ENCODE results near the gene KRTAP12-1.

KRTAP12-1 gene

DNA sequence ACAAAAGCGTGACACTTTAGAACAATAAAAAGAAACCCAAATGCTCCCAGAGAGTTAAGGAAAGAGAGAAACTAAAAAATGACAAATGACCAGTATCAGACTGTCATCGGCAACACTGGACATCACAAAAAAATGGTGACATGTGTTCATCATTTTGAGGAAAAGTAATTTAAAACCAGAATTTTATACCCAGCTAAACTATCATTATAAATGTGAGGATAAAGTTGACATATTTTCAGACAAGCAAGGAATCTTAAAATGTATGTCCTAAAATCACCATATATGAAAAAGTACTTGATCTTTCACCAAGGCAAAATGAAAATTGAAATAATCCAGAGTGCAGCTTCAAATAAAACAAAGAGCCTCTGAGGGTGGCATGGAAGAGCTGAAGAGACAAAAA lies 37.1 kb downstream of the KRTAP12-1 start:
- TF ChIP-seq, protein P1, sequence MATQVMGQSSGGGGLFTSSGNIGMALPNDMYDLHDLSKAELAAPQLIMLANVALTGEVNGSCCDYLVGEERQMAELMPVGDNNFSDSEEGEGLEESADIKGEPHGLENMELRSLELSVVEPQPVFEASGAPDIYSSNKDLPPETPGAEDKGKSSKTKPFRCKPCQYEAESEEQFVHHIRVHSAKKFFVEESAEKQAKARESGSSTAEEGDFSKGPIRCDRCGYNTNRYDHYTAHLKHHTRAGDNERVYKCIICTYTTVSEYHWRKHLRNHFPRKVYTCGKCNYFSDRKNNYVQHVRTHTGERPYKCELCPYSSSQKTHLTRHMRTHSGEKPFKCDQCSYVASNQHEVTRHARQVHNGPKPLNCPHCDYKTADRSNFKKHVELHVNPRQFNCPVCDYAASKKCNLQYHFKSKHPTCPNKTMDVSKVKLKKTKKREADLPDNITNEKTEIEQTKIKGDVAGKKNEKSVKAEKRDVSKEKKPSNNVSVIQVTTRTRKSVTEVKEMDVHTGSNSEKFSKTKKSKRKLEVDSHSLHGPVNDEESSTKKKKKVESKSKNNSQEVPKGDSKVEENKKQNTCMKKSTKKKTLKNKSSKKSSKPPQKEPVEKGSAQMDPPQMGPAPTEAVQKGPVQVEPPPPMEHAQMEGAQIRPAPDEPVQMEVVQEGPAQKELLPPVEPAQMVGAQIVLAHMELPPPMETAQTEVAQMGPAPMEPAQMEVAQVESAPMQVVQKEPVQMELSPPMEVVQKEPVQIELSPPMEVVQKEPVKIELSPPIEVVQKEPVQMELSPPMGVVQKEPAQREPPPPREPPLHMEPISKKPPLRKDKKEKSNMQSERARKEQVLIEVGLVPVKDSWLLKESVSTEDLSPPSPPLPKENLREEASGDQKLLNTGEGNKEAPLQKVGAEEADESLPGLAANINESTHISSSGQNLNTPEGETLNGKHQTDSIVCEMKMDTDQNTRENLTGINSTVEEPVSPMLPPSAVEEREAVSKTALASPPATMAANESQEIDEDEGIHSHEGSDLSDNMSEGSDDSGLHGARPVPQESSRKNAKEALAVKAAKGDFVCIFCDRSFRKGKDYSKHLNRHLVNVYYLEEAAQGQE (IDR thresholded peaks at IDR 0.05; ENCODE audit: insufficient read depth in 1 of 2, low read depth in 2 of 2, low read length in 2 of 2), result no peak
- TF ChIP-seq SIN3A (IDR thresholded peaks at IDR 0.05; ENCODE audit: borderline replicate concordance, insufficient read depth, low read length) (no peak), FOXP2 (optimal IDR thresholded peaks at IDR 0.05; ENCODE audit: borderline replicate concordance, extremely low read depth, extremely low read length, insufficient read depth) (no peak), TAF1 (IDR thresholded peaks at IDR 0.05; ENCODE audit: borderline replicate concordance, insufficient read depth, low read length) (no peak), POLR2AphosphoS5 (IDR thresholded peaks at IDR 0.05; ENCODE audit: low read depth, low read length) (no peak)

DNA sequence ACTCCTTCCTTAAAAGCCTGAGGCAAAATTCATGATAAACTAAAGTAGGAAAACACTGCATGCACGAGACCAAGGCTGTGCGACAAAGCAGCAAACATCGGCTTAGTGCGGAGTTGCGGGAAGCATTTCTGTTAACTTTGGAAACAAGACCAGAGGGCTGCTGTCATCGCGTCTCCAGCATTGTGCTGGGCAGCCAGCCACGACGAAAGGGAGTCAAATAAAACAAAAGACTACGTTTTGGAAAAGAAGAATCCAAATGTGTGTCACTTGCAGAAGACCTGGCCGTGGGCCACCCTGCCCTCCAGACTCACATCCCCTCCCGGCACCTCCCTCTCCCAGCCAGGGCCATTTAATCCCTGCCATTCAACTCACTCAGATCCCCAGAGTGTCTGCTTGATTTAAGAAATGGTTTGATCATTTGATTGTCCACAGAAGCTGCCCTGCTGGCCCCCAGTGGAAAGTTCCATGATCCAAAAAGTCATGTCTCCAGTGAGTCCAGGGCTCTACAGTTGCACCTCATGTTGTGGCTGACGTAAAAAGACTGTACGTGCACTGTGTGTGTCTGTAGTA lies 38.1 kb downstream of the KRTAP12-1 start:
- TF ChIP-seq SIN3A (IDR thresholded peaks at IDR 0.05; ENCODE audit: borderline replicate concordance, insufficient read depth, low read length), result no peak
- no peak for TF ChIP-seq FOXP2 (optimal IDR thresholded peaks at IDR 0.05; ENCODE audit: borderline replicate concordance, extremely low read depth, extremely low read length, insufficient read depth)
- no peak for TF ChIP-seq TAF1 (IDR thresholded peaks at IDR 0.05; ENCODE audit: borderline replicate concordance, insufficient read depth, low read length)
- no peak for TF ChIP-seq POLR2AphosphoS5 (IDR thresholded peaks at IDR 0.05; ENCODE audit: low read depth, low read length)
- TF ChIP-seq, protein P1 (IDR thresholded peaks at IDR 0.05; ENCODE audit: insufficient read depth in 1 of 2, low read depth in 2 of 2, low read length in 2 of 2), result no peak

DNA sequence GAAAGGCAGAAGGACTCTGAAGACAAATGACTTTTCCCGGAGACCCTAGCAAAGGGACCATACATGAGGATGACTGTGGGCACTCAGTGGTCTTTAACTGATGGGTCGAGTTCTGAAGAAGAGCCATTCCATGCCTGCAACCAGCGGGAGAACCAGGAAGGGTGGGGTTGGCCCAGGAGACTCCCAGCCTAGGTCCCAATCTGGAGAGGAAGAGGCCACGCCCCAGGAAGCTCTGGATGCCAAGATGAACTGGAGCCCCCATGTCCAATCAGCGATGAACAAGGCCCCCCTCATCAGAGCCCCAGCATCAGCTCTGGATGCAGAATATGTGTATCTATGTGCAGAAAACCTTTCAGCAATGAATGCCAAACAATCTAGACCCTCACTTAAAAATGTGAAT lies 41.2 kb downstream of the KRTAP12-1 start:
- TF ChIP-seq, protein P1 (IDR thresholded peaks at IDR 0.05; ENCODE audit: insufficient read depth in 1 of 2, low read depth in 2 of 2, low read length in 2 of 2), result no peak
- no peak for TF ChIP-seq FOXP2 (optimal IDR thresholded peaks at IDR 0.05; ENCODE audit: borderline replicate concordance, extremely low read depth, extremely low read length, insufficient read depth)
- TF ChIP-seq TAF1 (IDR thresholded peaks at IDR 0.05; ENCODE audit: borderline replicate concordance, insufficient read depth, low read length), result no peak
- TF ChIP-seq SIN3A (IDR thresholded peaks at IDR 0.05; ENCODE audit: borderline replicate concordance, insufficient read depth, low read length), result no peak
- no peak for TF ChIP-seq POLR2AphosphoS5 (IDR thresholded peaks at IDR 0.05; ENCODE audit: low read depth, low read length)

DNA sequence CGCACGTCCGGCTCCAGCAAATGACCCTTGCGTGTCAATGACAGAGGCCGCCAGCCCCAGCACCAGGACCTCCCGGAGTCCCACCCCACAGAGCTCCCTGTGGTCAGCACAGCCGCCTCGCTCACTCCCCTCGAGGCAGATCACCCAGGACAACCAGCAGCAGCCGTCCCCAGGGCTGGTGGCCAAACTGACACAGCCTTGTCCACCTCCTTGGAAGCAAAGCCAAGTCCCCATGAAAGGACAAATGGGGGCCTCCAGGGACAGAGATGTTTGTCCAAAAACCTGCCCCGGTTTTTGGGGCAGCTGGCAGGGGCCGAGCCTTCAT lies 42.7 kb downstream of the KRTAP12-1 start:
- no peak for TF ChIP-seq FOXP2 (optimal IDR thresholded peaks at IDR 0.05; ENCODE audit: borderline replicate concordance, extremely low read depth, extremely low read length, insufficient read depth)
- TF ChIP-seq, protein P1 (IDR thresholded peaks at IDR 0.05; ENCODE audit: insufficient read depth in 1 of 2, low read depth in 2 of 2, low read length in 2 of 2), result no peak
- TF ChIP-seq TAF1 (IDR thresholded peaks at IDR 0.05; ENCODE audit: borderline replicate concordance, insufficient read depth, low read length), result no peak
- TF ChIP-seq POLR2AphosphoS5 (IDR thresholded peaks at IDR 0.05; ENCODE audit: low read depth, low read length), result no peak
- TF ChIP-seq SIN3A (IDR thresholded peaks at IDR 0.05; ENCODE audit: borderline replicate concordance, insufficient read depth, low read length), result no peak

Data from PFSK-1 (cell line).